ENCODE results near the gene VPS26C.
A peak's percentile ranks its signal among the peaks of the same experiment; 100 is the strongest.

VPS26C gene

DNA sequence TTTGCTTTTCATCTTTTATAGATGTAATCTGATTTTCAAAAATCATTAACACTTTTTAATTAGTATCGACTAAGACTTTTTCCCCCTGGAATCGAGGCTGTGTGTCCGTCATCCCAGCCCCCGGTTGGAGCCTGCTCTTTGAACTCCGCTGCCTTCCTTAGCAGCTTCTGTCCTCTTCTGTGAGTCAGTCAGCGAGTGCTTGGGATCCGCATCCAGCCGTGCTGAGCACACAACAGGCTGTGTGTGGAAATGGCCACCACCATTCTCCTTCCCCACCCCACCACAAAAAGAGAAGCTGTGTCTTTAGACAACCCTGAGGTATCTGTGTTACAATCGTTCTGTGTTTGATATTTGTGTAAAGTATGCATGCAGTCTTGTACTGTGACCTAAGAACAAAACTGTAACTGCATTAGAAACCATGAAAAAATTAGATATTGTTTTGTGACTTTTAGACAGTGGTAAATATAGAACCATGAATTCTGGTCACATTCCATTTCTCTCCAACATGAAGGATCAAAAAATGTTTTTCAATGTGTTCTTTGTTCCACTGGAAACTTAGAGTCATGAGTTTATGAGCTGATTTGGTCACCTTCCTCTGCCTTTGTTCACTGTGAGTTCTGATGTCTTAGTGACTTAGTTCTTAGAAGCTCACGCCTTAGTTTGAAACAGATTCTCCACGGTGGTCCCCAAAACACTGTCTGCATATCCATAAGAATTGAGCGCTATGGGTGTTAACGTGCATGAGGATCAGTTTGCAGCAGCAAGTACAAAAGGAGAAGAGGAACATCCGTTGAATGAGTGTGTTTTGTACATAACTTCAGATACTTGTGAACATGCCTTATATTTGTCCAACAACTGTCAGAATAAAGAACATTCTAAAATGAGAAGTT lies 64.7 kb downstream of the VPS26C start:
- no peak for DNase-seq (ENCODE audit: low spot score)

DNA sequence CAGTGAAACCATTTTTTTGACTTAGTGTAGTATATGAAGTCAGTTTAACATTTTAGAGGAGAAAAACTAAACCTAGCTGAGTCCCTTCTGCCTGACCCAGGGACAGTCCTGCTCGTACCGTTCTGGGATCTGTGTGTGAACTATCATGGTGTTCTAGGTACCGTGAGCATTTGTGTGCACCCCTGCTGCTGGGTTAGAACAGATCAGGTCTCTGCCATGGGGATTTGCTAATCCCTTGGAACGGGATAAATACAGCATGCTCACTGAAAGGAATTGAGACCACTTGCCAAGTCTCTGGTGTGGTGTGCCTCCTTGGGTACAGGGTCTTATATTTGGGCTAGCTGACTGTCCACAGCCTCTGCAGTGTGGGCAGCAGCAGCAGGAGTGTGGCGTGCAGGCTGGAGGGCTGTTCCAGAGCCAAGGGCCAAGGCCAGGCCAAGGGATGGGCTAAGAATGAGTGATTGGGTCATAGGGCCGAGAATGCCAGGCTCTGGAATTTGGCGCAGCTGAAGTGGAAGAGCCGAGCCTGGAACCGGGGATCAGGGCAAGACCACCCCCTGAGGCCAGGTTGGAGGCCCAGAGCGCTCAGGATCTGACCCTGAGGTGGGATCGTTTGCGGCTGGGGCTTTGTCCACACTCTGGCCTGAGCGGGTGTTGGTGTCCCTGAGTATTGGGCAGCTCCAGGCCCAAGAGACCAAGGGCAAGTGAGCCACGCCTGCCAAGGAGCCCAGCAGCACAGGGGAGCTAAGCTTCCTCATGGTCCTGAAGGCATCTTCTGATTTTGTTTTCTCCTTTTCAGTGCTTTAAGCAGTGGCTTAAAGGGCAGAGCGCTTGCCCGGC lies 66.3 kb downstream of the VPS26C start:
- no peak for DNase-seq (ENCODE audit: low spot score)

DNA sequence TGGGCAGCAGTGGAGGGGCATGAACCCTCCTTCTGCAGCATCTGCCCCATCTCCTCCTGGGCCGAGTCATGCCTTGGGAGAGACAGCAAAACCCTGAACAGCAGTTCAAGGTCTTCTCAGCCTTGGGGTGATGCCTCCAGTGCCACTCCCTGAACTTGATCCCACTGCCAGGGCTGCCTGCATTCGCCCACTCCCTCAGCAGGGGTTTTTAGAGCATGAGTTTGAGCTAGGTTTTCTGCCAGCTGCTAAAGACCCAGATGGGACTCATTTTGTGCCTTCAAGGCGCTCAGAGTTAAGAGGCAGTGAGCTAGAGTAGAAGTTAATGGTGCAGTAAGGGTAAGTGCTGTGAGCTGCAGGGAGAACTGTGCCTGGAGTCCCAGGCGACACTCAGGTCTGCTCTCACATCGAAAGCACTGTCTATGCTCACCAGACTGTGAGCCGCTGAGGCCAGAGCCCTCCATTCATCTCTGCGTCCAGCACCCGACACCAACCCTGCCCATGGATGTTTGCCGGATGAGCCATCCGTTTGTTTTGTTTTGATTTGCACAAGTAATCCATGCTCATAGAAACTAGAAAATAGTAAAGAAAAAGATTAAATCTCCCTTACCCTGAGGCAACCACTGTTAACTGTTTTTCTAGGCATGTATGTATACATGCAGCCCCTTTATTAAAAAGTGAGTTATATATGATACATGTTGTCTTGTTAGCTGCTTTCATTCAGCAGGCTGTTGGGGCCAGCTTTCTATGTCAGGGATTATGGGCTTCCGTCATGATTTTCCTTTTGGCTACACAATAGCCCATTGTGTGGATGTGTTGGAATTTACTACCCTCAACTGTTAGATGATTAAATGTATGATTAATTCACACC lies 67.8 kb downstream of the VPS26C start:
- peak; percentile 97 for DNase-seq (ENCODE audit: low spot score)

DNA sequence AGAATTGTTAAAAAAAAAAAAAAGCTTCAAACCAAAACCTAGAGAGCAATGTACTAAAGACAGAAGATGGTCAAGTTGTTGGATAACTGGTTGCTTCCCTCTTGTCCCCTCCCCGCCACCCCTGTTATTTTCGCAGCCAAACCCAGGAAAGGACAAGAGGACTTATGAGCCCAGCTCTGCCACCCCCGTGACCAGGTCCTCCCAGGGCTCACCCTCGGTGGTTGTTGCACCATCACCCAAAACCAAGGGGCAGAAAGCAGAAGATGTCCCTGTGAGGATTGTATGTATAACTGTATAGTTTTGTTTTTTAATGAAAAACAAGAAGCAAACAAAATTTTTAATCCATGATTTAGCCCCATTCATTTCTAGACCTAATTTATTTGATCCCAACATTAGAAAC lies 69.4 kb downstream of the VPS26C start:
- no peak for DNase-seq (ENCODE audit: low spot score)

DNA sequence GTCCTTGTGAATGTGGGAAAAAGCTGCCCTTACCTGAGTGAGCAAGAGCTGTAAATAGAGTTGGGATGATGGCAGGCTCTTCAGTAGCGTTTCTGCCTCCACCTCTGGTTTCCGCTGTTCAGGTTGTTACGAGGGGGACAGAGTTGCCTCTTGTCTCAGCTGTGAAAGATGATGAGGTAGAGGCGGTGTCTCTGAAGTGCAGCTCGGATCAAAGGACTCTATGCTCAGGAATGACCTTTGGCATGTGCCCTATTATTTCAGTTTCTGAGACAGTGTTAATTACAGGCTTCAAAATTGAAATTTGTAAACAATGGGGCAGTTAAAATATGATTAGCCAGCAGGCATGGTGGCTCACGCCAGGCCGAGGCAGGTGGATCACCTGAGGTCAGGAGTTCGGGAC lies 70.3 kb downstream of the VPS26C start:
- peak; percentile 98 for DNase-seq (ENCODE audit: low spot score)

DNA sequence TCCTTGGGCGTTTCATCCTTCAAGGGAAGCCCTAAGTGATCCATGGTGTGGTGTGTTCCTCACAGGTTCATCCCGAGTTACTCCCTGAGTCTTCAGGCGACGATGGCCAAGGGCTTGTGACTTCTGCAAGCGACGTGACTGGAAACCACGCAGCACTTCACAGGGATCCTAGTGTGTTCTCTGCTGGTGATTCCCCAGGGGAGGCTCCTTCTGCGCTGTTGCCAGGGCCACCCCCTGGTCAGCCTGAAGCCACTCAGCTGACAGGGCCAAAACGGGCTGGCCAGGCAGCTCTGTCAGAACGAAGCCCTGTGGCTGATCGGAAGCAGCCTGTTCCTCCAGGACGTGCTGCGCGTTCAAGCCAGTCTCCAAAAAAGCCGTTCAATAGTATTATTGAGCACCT lies 71.5 kb downstream of the VPS26C start:
- no peak for DNase-seq (ENCODE audit: low spot score)

DNA sequence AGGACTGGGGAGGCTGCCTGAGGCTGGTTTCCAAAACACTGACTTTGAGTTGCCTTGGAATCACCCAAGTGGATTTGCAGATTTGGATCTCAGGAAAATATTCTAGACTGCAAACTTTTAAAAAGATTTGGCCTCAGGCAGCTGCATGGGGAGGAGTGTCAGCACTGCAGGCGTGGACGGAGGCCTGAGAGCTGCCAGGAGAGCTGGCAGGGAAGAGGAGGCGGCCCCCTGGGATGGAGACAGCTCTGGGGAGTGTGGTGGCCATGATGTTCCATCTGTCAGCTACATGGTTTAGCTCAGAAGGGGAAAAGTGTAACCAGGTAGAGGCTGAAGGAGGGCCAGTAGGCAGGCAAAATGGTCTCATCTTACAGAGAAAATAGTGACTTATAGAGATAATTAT lies 72.1 kb downstream of the VPS26C start:
- DNase-seq (ENCODE audit: low spot score) = no peak

- no peak for DNase-seq (ENCODE audit: low spot score)
Observed at GRCh38 chr21:37193676-37194075, 73.5 kb downstream of the VPS26C start.

DNA sequence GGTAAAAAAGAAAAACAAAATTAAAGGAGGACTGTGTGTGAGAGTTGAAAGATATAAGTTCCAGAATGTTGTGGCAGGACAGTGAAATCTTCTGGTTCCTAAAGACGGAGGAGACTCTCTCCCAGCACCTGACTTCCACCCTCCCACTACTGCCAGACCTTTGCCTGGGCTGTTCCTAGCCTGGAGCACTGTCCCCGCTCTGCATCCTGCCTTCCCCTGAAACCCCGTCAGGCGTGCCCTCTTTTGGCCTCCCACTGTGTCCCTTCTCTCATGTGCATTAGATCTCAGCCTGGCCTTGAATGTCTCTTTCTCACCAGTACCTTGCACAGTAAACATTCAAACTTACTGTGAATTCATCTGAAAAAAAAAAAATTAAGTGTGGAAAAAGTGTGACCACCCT lies 74.1 kb downstream of the VPS26C start:
- no peak for DNase-seq (ENCODE audit: low spot score)

GRCh38 chr21:37192019-37192418 lies 75.1 kb downstream of the VPS26C start:
- no peak for DNase-seq (ENCODE audit: low spot score)

GRCh38 chr21:37188825-37189224 lies 78.3 kb downstream of the VPS26C start:
- DNase-seq (ENCODE audit: low spot score) = no peak

- DNase-seq (ENCODE audit: low spot score) = no peak
Observed at GRCh38 chr21:37186983-37187382, 80.2 kb downstream of the VPS26C start.

DNA sequence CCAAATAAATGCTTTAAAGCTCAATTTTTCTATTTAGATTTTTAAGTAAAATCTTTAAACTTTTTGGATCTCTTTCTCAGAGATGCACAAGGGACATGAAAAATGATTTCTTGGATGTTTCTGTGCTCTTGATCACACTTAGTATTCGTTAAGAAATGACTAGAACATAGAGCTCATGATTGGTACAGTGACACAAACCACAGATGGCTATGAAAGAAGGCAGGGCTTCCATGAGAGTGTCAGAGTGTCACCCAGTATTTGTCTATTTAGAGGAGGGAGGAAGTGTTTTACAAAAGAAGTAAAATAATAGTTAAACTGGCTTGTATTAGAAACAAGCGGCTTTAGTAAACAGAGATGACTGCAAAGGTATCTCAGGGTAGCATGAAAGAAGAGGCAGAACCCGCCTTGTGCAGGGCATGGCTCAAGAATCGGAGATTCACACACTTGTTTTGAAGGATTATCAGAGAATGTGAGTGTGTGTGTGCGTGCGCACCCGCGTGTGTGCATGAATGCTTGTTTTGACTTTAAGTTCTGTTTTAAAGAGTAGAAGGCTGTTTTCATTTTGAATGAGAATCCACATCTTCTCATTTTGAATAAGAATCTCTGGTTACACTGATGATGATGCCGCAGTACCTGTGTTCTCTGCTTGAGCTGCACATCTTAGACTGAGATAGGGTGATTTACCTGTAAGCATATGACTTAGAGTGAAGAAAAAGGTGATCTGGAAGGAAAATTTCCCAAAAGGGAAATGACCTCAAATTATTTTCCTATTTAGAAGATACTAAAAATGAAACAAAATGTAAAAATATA lies 82.1 kb downstream of the VPS26C start:
- DNase-seq (ENCODE audit: low spot score) = no peak

DNA sequence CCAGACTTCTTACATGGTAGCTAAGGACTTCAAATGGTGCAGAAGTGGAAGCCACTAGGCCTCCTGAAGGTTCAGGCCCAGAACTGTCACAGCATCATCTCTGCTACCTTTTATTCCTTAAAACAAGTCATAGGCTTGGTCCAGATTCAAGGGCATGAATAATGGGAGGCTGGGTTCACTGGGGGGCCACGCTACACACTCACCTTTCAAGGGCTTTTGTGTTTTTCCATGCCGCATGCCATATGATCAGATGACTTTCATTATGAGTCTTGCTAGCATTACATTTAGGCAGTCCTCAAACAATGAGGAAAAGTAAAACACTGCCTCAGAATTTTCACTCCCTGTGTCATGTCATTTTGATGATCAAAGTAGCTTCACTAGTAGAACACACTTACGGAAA lies 83.4 kb downstream of the VPS26C start:
- DNase-seq (ENCODE audit: low spot score) = no peak

GRCh38 chr21:37182222-37182621 lies 84.9 kb downstream of the VPS26C start:
- DNase-seq (ENCODE audit: low spot score) = no peak

DNA sequence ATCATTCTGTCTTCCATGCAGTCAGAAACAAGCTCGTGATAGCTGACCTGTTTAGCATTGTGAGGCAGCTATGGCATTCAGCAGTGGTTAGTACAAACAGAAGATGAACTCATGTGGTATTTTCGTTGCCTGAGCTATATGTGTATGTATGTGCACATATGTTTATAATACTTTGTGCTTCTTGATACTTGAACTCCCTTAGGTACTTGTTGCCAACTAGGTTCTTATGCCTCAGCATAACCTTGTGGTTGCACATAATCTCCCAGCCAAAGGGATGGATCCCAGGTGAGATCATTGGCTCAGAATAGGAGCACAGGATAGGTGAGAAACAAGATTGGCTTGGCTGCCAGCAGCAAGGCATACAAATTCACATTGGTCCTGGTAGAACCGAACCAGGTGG lies 86.1 kb downstream of the VPS26C start:
- no peak for DNase-seq (ENCODE audit: low spot score)

GRCh38 chr21:37176716-37177115 lies 90.4 kb downstream of the VPS26C start:
- peak; percentile 82 for DNase-seq (ENCODE audit: low spot score)
